Fibroblast of mammary gland (primary cell): Measurements from ENCODE around the gene RAB11A.

Experiments used
- DNase-seq: peaks from one replicate; pipeline ENCODE4 v3.0.0-alpha.2; 2010; ENCODE audit warnings: low read depth
- H3K4me3 ChIP-seq: 2 replicates; pipeline ENCODE4 v1.5.1; 2011; ENCODE audit warnings: low read depth, mild to moderate bottlenecking, low read length, moderate library complexity; ENCODE audit not compliant: control insufficient read depth
- TF ChIP-seq, protein P1 (sequence below): conservative IDR thresholded peaks from 2 replicates; pipeline ENCODE4 v1.5.1; 2011; ENCODE audit warnings: low read depth, low read length, inconsistent platforms; ENCODE audit not compliant: control insufficient read depth, insufficient read depth

RAB11A gene

DNA sequence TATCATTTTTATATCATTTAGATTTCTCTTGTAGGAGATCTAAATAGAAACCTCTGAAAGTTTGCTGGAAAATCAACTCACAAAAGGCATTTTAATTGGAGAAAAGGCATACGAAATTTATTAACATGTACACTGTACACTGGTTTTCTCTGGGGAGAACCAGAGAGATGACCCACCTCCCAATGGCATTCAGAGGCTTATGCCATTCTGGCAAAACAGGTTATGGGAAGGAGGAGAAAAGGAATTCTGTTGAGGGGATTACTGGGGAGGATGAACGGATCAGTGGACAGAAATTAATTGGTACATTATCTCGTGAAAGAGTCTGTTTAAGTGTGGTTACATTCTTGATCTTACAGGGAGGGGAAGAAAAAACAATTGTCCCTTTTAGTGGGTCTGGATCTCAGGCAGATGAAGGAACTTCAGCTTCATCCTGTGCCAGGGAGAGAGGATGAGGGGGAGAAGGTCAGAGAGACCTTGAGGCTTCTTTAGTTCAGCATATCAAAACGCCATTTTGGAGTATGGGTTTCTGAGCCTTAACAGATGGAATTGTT is 16.5 kb downstream of the RAB11A start:
- no peak for DNase-seq
- TF ChIP-seq, protein P1, sequence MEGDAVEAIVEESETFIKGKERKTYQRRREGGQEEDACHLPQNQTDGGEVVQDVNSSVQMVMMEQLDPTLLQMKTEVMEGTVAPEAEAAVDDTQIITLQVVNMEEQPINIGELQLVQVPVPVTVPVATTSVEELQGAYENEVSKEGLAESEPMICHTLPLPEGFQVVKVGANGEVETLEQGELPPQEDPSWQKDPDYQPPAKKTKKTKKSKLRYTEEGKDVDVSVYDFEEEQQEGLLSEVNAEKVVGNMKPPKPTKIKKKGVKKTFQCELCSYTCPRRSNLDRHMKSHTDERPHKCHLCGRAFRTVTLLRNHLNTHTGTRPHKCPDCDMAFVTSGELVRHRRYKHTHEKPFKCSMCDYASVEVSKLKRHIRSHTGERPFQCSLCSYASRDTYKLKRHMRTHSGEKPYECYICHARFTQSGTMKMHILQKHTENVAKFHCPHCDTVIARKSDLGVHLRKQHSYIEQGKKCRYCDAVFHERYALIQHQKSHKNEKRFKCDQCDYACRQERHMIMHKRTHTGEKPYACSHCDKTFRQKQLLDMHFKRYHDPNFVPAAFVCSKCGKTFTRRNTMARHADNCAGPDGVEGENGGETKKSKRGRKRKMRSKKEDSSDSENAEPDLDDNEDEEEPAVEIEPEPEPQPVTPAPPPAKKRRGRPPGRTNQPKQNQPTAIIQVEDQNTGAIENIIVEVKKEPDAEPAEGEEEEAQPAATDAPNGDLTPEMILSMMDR = no peak
- no peak overlapping the region for H3K4me3 ChIP-seq

DNA sequence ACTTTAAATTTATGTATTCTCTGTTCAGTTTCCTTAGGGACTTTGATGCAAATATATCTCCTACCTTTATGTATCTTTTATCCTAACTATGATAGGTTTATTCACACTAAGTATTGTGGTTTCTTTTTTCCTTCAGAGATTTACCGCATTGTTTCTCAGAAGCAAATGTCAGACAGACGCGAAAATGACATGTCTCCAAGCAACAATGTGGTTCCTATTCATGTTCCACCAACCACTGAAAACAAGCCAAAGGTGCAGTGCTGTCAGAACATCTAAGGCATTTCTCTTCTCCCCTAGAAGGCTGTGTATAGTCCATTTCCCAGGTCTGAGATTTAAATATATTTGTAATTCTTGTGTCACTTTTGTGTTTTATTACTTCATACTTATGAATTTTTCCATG is 18.3 kb downstream of the RAB11A start:
- TF ChIP-seq, protein P1 = no peak
- H3K4me3 ChIP-seq = no peak overlapping the region
- no peak for DNase-seq

DNA sequence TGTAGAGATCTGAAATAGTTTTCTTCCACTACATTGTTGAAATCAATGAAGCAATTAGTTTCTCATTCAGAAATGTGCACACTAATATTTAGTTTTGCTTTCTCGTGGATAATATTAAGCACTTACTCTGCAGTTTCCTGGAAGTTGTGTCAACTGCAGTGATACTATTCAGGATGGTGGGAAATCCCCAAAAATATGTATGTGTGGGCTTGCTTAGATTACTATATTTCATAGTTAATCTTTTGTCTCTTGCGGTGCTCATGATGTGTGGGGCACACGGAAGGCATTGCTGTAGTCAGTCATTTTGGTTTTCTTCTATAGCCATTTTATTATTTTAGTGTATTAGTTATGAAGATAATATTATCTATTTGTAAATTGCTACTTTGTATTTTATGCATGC is 19.7 kb downstream of the RAB11A start:
- DNase-seq = no peak
- TF ChIP-seq, protein P1 = no peak
- no peak overlapping the region for H3K4me3 ChIP-seq

DNA sequence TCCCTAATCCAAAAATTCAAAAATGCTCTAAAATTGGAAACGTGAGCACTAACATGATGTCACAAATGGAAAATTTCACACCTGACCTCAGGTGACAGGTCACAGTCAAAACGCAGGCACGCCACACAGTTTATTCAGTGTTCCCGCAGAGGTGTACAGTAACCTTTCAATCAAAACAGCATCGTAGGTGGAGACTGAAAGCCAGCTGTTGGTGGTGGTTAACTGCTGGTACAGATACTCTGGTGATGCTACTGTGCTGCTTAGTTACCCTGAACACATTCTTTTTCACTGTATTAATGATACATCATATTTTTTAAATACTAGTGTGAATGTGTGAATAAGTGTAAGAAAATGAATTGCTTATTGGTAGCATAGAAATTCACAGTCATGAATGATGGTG is 23.8 kb downstream of the RAB11A start:
- no peak for DNase-seq
- TF ChIP-seq, protein P1 = no peak

DNA sequence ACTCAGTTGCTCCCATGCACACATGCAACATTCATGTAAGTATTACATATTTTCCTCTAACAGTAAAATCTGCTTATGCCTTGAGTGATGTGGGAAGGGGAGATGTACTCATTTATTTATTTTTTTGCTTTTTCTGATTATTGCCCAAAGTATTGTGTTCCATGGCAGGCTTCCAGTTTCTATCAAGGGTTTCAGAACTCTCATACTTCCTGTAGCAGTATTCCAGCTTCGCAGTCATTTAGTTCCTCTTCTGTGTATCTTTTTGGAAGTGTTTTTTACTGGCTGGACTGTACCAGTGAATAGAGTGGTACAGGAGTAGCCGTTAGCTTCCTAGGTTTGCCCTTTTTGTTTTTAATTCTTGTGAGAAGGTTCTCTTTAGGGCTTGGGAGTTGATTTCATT is 26.9 kb downstream of the RAB11A start:
- TF ChIP-seq, protein P1 = no peak
- no peak overlapping the region for H3K4me3 ChIP-seq
- DNase-seq = no peak

More for the DNA sequence above, 23.8 kb downstream of the RAB11A start:
- no peak overlapping the region for H3K4me3 ChIP-seq

DNA sequence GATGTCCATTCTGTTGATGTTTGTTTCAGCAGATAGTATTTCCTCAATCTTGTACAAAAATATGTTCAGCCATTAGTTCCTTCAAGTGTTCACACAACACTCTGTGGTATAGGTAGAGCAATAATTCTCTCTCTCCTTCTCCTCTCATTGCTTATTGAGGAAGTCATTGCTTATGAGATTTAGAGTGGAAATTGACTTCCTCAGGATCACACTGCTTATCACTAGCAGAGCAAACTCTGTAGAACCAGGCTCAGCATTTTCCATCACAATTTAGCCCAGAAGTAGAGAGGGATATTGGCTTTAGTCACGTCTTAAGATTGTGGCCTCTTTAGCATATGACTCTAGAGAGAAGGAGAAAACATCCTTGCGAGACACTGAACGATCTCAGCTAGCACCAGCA is 31.2 kb downstream of the RAB11A start:
- TF ChIP-seq, protein P1 = no peak

DNA sequence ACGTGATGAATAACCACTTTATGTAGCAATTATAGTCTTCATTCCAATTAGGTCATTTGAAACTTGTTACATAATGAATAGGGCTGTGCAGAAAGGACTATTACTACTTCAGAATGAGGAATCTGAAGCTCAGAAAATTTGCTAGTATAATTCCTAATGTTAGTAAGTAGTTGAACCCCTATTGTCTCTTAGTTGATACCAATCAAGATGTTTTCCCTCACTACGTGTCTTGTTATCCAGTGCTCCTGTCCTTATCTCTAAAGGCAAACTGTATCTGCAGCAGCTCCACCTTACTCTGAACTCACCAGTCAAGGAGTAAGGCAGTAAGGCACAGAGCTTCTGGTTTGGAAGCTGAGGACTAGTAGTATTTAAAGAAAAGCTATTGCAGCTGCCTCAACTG is 32.0 kb downstream of the RAB11A start:
- TF ChIP-seq, protein P1 = no peak
- no peak for DNase-seq
- no peak overlapping the region for H3K4me3 ChIP-seq

More for the DNA sequence above, 31.2 kb downstream of the RAB11A start:
- no peak for DNase-seq
- H3K4me3 ChIP-seq = no peak overlapping the region
